Astrocyte of the hippocampus (primary cell): ENCODE results near the gene DEXI.
"Not testable (repeated sequence)": the region's sequence is repeated elsewhere in the genome, so short reads cannot be mapped to it uniquely, and the experiment has no call there.

ENCODE experiments used
- DNase-seq: peaks from one replicate; pipeline ENCODE4 v3.0.0; 2011; ENCODE audit warnings: low read depth, low spot score

DEXI gene

GRCh38 chr16:10969615-10970014, 27.3 kb upstream of the DEXI start:
- DNase-seq = no peak

GRCh38 chr16:10968498-10968897, 26.2 kb upstream of the DEXI start:
- DNase-seq = no peak

- no peak for DNase-seq
These were observed 25.7 kb upstream of the DEXI start for GRCh38 chr16:10967986-10968385.

- DNase-seq = not testable (repeated sequence)
These were observed 24.3 kb upstream of the DEXI start for GRCh38 chr16:10966559-10966958.

GRCh38 chr16:10966129-10966528, 23.9 kb upstream of the DEXI start:
- DNase-seq = no peak

- no peak for DNase-seq
These were observed 23.3 kb upstream of the DEXI start for GRCh38 chr16:10965440-10966061.

- no peak for DNase-seq
These were observed 22.6 kb upstream of the DEXI start for GRCh38 chr16:10964891-10965326.

- DNase-seq = peak; percentile 93
These were observed 22.0 kb upstream of the DEXI start for GRCh38 chr16:10964039-10964890.

GRCh38 chr16:10961231-10961630, 19.0 kb upstream of the DEXI start:
- DNase-seq = peak; percentile 89

GRCh38 chr16:10959161-10959560, 16.9 kb upstream of the DEXI start:
- no peak for DNase-seq

- no peak for DNase-seq
These were observed 15.7 kb upstream of the DEXI start for GRCh38 chr16:10957771-10958482.

GRCh38 chr16:10954903-10955302, 12.6 kb upstream of the DEXI start:
- DNase-seq = no peak

- DNase-seq = no peak
These were observed 8.8 kb upstream of the DEXI start for GRCh38 chr16:10951026-10951425.

GRCh38 chr16:10950393-10950792, 8.1 kb upstream of the DEXI start:
- no peak for DNase-seq

GRCh38 chr16:10949424-10949970, 7.2 kb upstream of the DEXI start:
- DNase-seq = peak; percentile 56

GRCh38 chr16:10947211-10947787, 5.0 kb upstream of the DEXI start:
- no peak for DNase-seq

GRCh38 chr16:10946308-10946707, 4.0 kb upstream of the DEXI start:
- DNase-seq = no peak

GRCh38 chr16:10945065-10945787, 3.0 kb upstream of the DEXI start:
- DNase-seq = no peak

GRCh38 chr16:10944249-10945064, 2.2 kb upstream of the DEXI start, which contains the start of gene CLEC16A:
Gene CLEC16A, plus strand, starts transcription at chr16:10944564. Its CDS starts 154 bp downstream, at chr16:10944718.
- peak; percentile 99 for DNase-seq

GRCh38 chr16:10943064-10943353, 741 bp upstream of the DEXI start:
- DNase-seq = no peak
